ENCODE data around the gene PLK3. TPM values are rescaled to one million over a fixed set of nuclear protein-coding genes. Genes with fewer than 3 reads are reported as not detected.
A peak's percentile ranks its signal among the peaks of the same experiment; 100 is the strongest.

The PLK3 gene
- total RNA-seq, 4 donors from 2014 or later, result 27.6 to 156 (median 73.9) TPM

DNA sequence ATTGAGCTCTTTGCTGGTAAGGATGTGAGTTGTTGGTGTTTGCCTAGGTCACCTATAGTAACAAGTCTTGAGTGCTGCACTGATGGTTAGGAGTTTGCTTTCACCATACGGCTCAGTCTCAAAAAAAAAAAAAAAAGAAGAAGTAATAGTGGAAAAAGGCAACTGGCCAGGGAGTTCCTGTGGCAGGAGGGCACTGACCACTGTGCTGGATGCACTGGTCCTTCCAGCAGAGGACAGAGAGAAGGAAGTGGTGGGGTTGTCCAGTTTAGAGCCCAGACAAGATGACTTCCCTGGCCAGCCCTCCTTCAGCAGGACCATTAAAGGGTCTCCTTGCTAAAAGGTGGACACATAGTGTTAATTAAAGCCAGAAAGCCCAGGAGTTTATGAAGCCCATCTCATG lies 54.8 kb downstream of the PLK3 start:
- ATAC-seq (ENCODE audit: low FRiP score) (no peak), DNase-seq (ENCODE audit: low spot score) (no peak)
- TF ChIP-seq, protein P1, sequence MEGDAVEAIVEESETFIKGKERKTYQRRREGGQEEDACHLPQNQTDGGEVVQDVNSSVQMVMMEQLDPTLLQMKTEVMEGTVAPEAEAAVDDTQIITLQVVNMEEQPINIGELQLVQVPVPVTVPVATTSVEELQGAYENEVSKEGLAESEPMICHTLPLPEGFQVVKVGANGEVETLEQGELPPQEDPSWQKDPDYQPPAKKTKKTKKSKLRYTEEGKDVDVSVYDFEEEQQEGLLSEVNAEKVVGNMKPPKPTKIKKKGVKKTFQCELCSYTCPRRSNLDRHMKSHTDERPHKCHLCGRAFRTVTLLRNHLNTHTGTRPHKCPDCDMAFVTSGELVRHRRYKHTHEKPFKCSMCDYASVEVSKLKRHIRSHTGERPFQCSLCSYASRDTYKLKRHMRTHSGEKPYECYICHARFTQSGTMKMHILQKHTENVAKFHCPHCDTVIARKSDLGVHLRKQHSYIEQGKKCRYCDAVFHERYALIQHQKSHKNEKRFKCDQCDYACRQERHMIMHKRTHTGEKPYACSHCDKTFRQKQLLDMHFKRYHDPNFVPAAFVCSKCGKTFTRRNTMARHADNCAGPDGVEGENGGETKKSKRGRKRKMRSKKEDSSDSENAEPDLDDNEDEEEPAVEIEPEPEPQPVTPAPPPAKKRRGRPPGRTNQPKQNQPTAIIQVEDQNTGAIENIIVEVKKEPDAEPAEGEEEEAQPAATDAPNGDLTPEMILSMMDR (IDR thresholded peaks at IDR 0.05), result no peak

Small RNA genes lying within 50 kb of the gene (small RNA-seq; reads per million reads assigned to genes)
- gene AL136380.1 (not detected), gene SNORD38A (625 reads per million, percentile 98 among the genes with 10 or more reads in this experiment), gene SNORD38B (not detected), gene SNORD46 (2,034 reads per million, percentile 99 among the genes with 10 or more reads in this experiment), gene SNORD55 (not detected)

Other genes with a start within 250 kb of the PLK3 start
- gene TMEM53, start 125.9 kb upstream of the PLK3 start, total RNA-seq, result 10 to 100 TPM in 3 of 4 donors, 1 to 10 TPM in 1; 7.6 to 14.0 (median 10.3) TPM
- 1 to 10 TPM in 3 of 4 donors, under 1 TPM in 1; 0.47 to 2.4 (median 1.2) TPM for gene ARMH1, start 125.7 kb upstream of the PLK3 start, total RNA-seq
- not detected for gene RNU5D-1, start 69.2 kb upstream of the PLK3 start, total RNA-seq
- gene KIF2C, start 60.5 kb upstream of the PLK3 start, total RNA-seq, result 1 to 10 TPM in 2 of 4 donors, under 1 TPM in 2; 0.19 to 2.8 (median 0.93) TPM
- 1,000 to 10,000 TPM; 1,945 to 2,684 (median 2,276) TPM for gene RPS8, start 24.8 kb upstream of the PLK3 start, total RNA-seq
- gene BEST4, start 12.2 kb upstream of the PLK3 start, total RNA-seq, result under 1 TPM in 1 of 4 donors, not detected in 3; 0.24 TPM
- gene DYNLT4, start 7.0 kb downstream of the PLK3 start, total RNA-seq, result 1 to 10 TPM in 1 of 4 donors, under 1 TPM in 1, not detected in 2; 0.65 to 6.3 TPM
- 10 to 100 TPM in 2 of 4 donors, 1 to 10 TPM in 2; 7.5 to 29.8 (median 12.2) TPM for gene BTBD19, start 8.1 kb downstream of the PLK3 start, total RNA-seq
- gene PTCH2, start 42.9 kb downstream of the PLK3 start, total RNA-seq, result under 1 TPM; 0.09 to 0.63 (median 0.43) TPM
- gene EIF2B3, start 186.2 kb downstream of the PLK3 start, total RNA-seq, result 10 to 100 TPM; 25.2 to 29.8 (median 26.6) TPM
- 10 to 100 TPM; 27.1 to 43.2 (median 38.1) TPM for gene HECTD3, start 210.9 kb downstream of the PLK3 start, total RNA-seq
- 10 to 100 TPM; 65.6 to 79.4 (median 76.2) TPM for gene UROD, start 211.9 kb downstream of the PLK3 start, total RNA-seq

Measured in omental fat pad (tissue), 4 donors.